ENCODE measurements around the gene C16orf92.
A peak's percentile ranks its signal among the peaks of the same experiment; 100 is the strongest.
"Not testable (repeated sequence)": the region's sequence is repeated elsewhere in the genome, so short reads cannot be mapped to it uniquely, and the experiment has no call there.

C16orf92 gene

GRCh38 chr16:30027588-30028437, 4.8 kb downstream of the C16orf92 start:
- no peak for DNase-seq (ENCODE audit: low read depth)

GRCh38 chr16:30028438-30029076, 5.6 kb downstream of the C16orf92 start:
- DNase-seq (ENCODE audit: low read depth): no peak

GRCh38 chr16:30030011-30030685, 7.2 kb downstream of the C16orf92 start:
- no peak for DNase-seq (ENCODE audit: low read depth)

- no peak for DNase-seq (ENCODE audit: low read depth)
Measured at GRCh38 chr16:30030841-30031413, 7.9 kb downstream of the C16orf92 start, which contains the start of gene TLCD3B. TSS of gene TLCD3B (minus strand) at chr16:30031271. CDS start at chr16:30030527, 744 bp downstream.

- DNase-seq (ENCODE audit: low read depth): no peak
Measured at GRCh38 chr16:30031477-30031918, 8.5 kb downstream of the C16orf92 start.

GRCh38 chr16:30032083-30032819, 9.3 kb downstream of the C16orf92 start:
- DNase-seq (ENCODE audit: low read depth): no peak

- no peak for DNase-seq (ENCODE audit: low read depth)
Measured at GRCh38 chr16:30033270-30033669, 10.3 kb downstream of the C16orf92 start.

- no peak for DNase-seq (ENCODE audit: low read depth)
Measured at GRCh38 chr16:30040221-30040620, 17.2 kb downstream of the C16orf92 start.

GRCh38 chr16:30040690-30041089, 17.7 kb downstream of the C16orf92 start:
- not testable (repeated sequence) for DNase-seq (ENCODE audit: low read depth)

- DNase-seq (ENCODE audit: low read depth): no peak
Measured at GRCh38 chr16:30041841-30042240, 18.8 kb downstream of the C16orf92 start.

- DNase-seq (ENCODE audit: low read depth): no peak
Measured at GRCh38 chr16:30046178-30046577, 23.2 kb downstream of the C16orf92 start.

GRCh38 chr16:30046588-30046987, 23.6 kb downstream of the C16orf92 start:
- no peak for DNase-seq (ENCODE audit: low read depth)

GRCh38 chr16:30049871-30050270, 26.9 kb downstream of the C16orf92 start:
- no peak for DNase-seq (ENCODE audit: low read depth)

GRCh38 chr16:30051518-30051917, 28.5 kb downstream of the C16orf92 start:
- no peak for DNase-seq (ENCODE audit: low read depth)

GRCh38 chr16:30052671-30053372, 29.8 kb downstream of the C16orf92 start:
- peak; percentile 79 for DNase-seq (ENCODE audit: low read depth)

- DNase-seq (ENCODE audit: low read depth): no peak
Measured at GRCh38 chr16:30053376-30054015, 30.5 kb downstream of the C16orf92 start.

GRCh38 chr16:30054451-30054850, 31.5 kb downstream of the C16orf92 start:
- no peak for DNase-seq (ENCODE audit: low read depth)

- no peak for DNase-seq (ENCODE audit: low read depth)
Measured at GRCh38 chr16:30054959-30055553, 32.1 kb downstream of the C16orf92 start.

GRCh38 chr16:30060346-30060745, 37.3 kb downstream of the C16orf92 start:
- DNase-seq (ENCODE audit: low read depth): no peak
